GM19468 (cell line): ENCODE results near the gene RTN1.

ENCODE experiments used
- ATAC-seq: cut with Tn5 transposase; IDR thresholded peaks from one replicate; pipeline ENCODE4 v1.9.1; 2021; ENCODE audit warnings: mild to moderate bottlenecking, moderate library complexity, moderate number of reproducible peaks; ENCODE audit not compliant: unreplicated experiment; ENCODE audit errors: extremely low read depth

Gene RTN1

DNA sequence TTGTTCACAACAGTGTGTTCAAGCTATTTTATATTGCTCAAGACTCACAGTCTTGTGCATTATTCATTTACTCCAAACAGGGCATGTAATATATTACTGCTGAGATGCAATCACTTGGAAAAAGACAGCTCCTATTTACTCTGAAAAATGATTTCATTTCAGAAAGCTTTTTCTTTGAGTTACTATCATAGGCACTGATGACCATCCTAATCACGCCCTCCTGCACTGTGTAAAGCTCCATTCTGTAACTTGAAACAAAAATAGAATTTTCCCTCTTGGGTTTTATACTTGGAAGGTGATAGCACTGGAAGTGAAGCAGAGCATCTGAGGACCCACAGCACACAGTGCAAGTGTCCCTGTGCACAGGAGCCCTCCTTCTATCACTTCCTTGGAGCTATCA is 55.6 kb downstream of the RTN1 start:
- ATAC-seq = no peak

DNA sequence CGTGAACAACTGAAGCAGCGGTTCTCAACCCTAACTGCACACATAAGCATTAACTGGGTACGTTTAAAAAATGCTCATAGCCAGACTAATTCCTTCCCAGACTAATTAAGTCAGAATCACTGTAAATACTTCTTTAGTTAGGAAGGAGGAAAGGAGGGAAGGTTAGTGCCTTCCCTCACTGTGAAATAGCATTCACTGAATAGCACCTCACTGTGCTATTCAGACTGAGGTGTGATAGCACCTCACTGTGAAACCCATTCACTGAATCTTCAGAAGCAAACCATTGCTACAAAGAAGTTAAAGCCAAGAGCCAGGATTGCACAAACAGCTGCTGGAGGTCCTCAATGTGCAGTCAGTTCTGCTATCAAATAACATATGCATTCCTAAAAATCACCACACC is 58.8 kb downstream of the RTN1 start:
- ATAC-seq = no peak

DNA sequence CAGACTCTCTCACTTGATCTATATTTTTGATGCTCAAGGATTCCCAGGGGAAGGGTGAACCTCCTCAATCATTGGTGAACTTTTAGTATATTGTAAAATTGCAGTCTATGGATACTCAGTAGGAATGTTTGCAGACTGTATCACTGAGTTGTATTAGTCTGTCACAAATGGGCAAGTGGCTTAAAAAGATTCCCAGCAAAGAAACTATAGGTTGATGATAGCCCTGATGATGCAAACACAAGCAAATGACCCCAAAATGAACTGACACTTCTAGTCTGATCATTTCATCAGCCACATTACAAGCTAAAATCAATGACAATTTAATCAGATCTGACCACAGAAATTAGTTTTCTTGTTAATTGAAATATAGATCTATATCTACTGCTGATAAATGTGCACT is 59.5 kb downstream of the RTN1 start:
- ATAC-seq = no peak

DNA sequence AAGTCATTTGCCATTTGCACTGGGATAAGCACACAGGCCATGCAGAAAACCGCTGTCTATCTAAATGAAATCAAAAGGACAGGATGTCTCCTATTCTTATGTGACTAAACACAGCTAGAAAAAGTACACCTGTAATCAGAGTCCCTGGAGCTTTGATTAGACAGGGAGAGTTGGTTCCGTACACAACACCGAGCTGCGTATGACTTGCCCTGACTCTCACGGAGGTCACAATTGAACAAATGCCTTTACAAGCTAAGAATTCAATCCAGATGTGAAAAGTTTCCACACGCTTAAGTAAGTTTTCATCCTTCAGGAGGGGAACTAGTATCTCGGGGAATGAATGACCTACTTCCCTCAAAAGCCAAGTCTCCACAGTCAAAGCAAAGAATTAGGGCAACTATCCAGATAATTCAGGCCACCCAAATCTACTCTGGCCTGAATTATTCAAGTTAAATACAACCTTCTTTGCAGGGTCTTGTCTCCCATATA is 67.5 kb downstream of the RTN1 start:
- no peak for ATAC-seq

DNA sequence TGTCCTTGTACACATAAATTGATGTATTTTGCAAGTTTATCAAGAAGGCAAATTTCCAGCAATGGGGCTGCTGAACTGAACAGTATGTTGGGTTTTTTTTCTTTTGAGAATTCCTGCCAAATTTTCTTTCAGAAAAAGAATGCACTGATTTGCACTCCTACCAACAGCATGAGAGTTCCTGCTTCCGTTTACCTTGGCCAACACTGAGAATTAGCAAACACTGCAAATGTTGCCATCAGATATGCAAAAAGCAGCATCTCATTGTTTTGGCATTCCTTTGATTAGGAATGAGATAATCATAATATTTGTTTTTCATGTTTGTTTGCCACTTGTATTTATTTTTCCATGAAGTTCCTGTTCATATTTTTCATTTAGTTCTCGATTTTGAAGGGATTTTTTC is 82.4 kb downstream of the RTN1 start:
- ATAC-seq = no peak

DNA sequence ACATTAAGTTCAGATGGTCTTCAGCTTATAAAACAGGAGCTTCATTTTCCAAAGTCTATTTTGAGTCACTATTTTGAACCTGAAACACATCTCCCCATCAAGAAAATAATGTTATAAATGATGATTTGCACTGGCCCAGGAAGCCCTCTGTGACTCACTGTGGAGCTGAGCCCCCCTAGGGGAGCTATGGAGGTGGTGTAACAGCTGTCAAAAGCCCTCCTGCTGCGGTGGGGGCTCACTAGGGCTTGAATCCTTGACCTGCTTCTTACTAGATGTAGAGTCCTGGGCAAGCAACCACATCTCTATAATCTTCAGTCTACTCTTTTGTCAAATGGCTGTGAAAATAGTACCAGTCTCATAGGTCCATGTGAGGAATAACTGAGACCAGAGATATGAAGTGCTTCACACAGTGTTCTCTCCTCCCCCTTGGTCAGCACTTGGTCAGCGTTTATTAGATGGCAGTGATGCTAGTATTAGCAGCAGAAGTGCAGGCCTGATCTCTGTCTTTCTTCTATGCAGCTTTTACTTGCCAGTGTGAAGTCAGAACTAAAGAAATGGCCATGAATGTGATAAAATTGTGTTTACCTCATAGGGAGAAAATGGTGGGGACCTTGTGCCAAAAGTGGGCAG is 83.4 kb downstream of the RTN1 start:
- ATAC-seq = no peak

DNA sequence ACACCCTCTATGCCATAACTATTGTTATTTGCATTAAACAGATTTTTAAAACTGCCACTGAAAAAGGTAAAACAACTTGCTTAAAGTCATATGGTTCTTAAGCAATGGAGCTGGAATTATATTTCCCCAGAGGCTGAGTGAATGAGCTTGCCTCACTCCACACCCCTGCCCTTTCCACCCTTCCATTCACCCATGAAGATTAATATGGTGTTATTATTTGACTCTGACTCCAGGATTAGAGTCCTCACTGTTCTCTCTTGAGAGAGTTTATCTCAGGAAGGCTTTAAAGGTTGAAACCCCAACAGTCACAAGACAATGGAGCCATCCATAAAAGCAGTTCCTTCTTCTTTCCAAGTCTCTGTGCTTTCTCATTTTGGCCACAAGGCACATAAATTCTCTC is 84.9 kb downstream of the RTN1 start:
- no peak for ATAC-seq

DNA sequence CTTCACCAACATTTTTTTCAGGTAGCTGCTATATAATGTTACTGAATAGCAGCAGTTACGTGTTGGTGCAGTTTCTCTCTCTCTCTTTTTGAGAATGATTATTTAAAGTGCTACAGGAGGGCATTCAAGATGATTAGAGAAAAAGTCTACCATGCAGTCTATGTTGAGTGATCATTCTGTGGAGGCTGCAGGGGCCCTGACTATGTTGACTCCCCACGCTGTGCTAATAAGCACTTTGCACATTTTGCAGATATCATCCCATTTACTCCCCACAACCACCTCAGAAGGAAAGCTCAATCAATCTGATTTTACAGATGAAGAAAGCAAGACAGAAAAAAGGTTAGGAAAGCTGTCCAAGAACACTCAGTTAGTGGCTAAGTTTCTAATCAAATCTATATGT is 87.8 kb downstream of the RTN1 start:
- ATAC-seq = no peak

DNA sequence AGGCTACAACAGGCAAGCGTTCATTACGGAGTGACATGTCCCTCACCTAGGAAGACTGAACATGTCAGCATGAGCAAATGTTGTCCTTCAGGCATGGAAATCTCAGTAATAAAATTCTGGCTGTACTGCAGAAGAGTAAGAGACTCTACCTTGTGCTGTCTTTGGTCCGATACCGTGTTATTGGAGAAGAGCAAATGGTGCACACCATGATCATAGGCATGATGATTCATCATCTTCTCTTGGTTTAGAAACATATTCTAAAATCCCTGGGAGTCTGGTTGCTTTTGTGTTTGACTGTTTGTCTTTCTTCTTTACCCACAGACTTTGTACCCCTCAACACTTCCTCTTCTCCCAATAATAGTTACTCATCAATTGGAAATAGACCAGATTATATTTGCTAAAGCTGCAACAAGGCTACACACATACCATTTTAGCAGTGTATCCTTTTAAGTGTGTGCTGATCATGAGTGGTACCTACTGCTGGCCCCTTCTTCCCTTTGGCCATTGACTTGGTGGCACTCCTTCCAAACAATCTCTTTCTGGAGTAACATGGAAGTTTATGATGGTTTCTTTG is 93.5 kb downstream of the RTN1 start:
- ATAC-seq = no peak

DNA sequence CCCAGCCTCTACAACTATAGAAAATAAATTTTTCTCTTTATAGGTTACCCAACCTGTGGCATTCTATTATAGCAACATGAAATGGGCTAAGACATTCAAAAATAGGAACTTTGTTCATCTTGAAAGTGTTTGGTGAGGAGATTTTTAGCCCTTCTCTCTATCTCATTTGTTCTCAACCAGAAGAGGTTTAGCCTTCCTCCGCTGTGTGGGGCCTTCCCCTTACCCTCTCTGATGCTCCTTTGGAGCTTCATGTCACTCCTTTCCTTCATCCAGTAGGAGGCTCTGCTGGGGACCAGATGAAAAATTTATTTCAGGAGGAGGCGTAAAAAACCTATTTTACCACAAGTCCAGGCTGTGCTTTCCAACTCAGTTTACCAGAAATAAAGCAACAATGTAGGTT is 94.1 kb downstream of the RTN1 start:
- ATAC-seq = no peak

DNA sequence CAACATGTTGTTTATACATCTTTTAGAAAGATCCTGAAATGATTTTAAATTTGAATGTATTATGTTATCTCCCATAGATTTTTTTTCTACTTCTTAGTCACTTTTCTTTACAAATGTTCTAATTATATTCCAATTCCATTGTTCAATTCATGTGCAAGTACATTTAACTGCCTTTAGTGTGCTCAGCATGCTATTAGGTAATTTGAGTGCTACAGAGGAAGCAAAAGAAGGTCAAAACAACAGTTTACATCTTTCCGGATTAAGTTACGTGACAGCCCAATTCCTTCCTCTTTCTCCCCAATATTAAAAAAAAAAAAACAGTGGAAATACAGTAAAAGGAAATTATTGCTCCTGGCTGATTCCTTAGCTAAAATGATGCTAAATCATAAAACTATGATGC is 98.3 kb downstream of the RTN1 start:
- no peak for ATAC-seq

DNA sequence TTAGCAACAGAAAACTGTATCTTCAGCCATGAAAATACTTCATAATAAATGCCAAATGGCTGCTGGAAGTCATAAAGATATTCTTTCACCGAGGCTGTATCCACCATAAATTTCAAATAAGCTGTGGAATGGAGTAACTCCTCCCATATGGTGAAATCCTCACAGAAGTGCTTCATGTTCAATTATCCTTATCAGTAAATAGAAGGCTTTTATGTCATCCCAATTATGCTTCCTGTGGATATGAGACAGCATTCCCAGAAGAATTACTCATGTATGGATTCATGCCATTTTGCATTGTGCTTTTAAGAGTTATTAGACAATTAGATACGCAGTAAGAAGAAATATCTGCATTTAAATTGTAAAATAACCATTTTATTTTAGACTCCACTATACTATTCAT is 99.0 kb downstream of the RTN1 start:
- ATAC-seq = no peak

DNA sequence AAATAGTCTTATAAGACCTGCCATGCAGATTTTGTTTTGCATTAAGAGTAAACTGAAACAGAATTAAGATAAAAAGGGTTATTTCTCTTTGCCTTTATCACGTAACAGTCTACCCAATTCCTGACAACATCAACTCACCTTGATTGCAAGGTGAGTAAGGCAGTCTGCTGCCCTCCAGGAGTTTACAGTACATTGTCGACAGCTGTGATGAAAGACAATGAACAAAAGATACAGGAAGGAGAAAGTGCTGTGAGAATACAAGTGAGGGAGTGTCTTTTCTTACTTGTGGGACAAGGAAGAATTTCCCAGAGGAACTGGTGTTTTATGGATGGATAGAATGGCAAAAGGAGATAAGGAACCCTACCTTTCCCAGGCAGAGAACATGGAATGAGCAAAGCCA is 101.0 kb downstream of the RTN1 start:
- no peak for ATAC-seq

DNA sequence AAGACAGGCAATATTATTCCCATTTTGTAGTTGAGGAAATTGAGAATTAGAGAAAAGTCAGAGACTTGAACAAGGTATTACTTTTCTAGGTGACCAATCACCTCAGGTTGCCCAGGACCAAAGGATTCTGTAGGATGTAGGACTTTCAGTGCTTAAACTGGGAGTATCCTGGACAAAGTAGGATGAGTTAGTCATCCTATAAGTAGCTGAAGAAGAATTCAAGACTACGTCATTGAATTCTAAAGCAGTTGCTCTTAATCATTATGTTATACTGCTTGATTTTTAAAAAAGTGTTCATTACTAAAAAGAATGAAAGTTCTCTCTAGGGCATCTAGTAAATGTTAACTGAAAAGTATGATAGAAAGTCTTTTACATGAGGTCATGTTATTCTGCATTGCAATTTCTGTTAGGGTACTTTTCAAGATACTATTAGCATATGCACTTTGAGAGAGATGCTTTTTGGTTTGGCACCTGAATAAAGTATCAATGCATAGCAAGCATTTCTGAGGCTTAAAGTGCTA is 101.7 kb downstream of the RTN1 start:
- ATAC-seq = no peak

DNA sequence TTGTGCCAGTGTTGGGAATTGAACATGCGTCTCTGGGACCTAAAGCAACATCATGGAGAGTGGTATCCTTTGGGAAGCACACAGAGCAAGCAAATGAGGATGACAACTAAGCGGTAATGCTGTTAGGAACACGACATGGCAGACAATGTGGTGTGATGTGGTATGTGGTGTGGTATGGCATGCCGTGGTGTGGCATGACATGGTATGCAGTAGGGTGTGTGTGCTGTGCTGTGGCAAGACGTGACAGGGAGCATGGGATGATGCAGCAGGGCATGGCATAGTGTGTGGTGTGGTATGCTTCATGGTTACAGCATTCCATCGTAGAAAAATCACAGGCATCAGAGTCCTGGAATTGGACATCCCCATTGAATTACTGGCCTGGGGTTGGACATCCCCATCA is 108.7 kb downstream of the RTN1 start:
- ATAC-seq = no peak

DNA sequence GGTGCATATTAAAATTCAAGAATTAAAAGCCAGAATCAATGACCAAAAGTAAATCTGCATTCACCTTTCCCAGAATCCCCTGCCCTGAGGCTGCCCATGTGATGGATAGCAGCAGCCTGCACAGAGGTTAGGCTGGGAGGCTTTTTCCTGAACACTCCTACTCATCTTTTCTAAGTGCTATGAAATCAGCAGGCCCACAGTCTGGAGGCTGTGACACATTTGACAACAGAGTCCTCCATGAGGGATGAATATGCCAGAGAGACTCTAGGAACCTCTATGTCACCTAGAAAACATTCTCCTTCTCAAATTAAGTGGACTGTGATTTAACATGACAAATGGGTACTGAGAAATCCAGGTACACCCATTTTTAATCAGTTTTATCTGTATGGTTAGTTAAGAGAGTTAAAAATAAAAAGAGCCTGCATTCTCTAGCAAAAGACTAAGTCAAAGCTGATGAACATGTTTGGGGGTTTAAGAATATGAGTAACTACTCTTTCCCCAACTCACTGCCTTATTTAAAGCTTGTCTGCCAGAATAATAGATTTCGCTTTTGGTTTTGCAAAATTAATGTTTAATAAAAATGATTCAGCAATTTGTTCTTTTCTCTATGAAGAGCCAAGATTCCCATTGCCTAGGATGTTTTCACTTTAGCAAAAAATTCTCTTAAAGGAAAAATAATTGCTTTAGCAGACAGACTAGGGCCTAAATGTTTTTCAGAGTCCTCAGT is 115.0 kb downstream of the RTN1 start:
- ATAC-seq = no peak

DNA sequence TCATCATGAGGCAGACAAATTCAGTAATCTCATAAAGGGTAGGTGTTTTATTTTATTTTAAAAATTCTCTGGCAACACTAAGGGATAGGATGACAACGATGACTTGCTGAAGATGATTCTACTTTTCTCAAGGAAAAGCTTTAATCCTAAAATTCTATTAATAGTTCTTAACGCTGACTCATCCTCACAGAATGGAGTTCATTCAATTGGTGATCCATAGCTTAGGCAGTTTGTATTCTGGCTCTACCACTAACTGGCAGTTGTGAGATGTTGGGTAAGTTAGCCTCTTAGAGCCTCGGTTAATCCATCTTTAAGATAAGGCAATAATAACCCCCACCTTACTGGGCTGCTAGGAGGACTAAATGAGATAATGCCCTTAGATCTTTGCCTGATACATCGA is 116.3 kb downstream of the RTN1 start:
- ATAC-seq = no peak

DNA sequence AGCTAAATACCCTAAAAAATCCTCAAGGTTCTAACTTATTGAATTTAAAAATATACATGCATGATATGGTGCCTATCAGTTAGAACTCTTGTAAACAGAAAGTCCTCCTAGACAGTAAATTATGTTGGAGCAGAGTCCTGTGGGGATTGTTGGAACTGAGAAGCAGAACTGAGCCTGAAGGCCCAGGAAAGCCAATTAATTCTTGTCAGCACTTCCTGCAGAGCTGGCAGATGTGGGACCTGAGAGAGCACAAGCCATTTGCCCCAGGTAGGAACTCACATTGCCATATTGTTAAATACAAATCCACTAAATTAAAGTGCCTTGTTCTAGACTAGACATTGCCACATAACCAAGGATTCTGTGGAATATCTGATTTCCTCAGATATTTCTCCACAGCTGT is 117.1 kb downstream of the RTN1 start:
- no peak for ATAC-seq

DNA sequence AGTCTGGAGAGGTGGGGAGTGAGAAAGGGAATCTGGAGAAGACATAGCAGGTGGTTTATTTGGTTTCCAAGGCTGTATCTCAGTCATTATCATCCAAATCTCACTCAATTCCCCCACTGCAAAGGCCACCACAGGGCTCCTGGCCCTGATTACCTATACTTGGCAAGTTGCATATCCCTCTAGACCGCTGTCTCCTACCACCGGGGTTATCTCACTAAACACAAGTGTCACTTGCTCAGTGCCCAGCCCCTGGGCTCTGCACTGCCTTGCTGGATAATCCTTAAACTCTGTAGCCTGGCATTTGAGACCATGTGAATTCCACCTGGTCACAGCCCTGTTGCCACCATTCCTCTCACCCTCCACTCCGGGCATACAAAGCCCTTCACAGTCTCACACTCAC is 119.0 kb downstream of the RTN1 start:
- no peak for ATAC-seq

DNA sequence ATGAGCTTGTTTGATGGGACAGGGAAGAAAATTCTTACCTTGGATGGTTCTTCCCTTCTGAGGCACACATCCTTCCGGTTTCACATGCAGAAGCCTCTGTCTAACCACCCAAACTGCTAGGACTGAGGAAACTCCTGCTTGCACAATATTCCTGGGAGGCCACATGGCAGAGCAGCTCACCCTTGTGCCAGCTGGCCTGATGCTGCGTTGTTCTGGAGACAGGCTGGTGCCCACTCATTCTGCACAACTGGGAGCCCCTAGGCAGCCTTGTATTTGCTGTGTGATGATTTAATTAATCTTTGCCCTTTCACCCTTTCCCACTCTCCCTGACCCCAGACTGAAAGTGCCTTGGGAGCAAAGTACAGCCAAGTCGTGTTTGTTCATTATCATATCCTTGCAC is 130.8 kb downstream of the RTN1 start:
- no peak for ATAC-seq

DNA sequence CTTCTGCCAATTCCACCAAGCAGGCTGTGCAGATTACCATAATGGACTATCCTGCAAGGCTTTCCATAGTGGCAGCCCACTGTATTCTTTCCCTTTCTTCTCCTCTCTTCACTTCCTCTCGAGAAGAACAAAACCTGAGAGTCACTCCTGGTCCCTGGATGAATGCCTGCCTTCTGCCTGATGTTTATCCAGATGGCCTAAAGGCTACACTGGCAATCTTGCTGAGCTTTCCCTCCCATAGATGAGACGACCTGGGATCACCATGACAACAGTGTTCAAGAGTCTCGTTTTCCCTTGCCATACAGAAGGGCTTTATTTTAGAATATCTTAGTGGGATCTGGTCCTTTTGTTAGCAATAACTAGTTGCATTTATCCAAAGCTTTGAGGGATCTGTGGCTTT is 142.3 kb downstream of the RTN1 start:
- ATAC-seq = no peak
